Thoracic aorta (tissue), 2 donors: ENCODE measurements around the gene RNPEP. TPM values are rescaled to one million over a fixed set of nuclear protein-coding genes. Genes with fewer than 3 reads are reported as not detected.

ENCODE experiments used
- ATAC-seq: fragments of 150-250 bp; one replicate; pipeline ENCODE4 v1.8.0; 2017; ENCODE audit warnings: low read depth; ENCODE audit not compliant: insufficient number of reproducible peaks, low FRiP score
- DNase-seq: peaks from one replicate; pipeline ENCODE4 v3.0.0-alpha.2; 2020; ENCODE audit warnings: low spot score
- H3K27ac ChIP-seq, 2 donors: fragments of 200-600 bp; sonication (generic); 1 replicate in 1 of 2; 2 replicates in 1 of 2; pipeline ENCODE4 v1.5.1; 2016; ENCODE audit warnings: mild to moderate bottlenecking in 2 of 2, moderate library complexity in 2 of 2
- H3K27me3 ChIP-seq: fragments of 200-600 bp; sonication (generic); replicated peaks from 2 replicates; pipeline ENCODE4 v1.6.0; 2016; ENCODE audit warnings: mild to moderate bottlenecking; ENCODE audit not compliant: insufficient read depth
- H3K36me3 ChIP-seq: fragments of 200-600 bp; sonication (generic); one replicate; pipeline ENCODE4 v1.5.1; 2016
- H3K4me1 ChIP-seq, 2 donors: fragments of 200-600 bp; sonication (generic); 1 replicate in 1 of 2; 2 replicates in 1 of 2; pipeline versions ENCODE4 v1.5.1 to v1.6.0; 2016; ENCODE audit warnings: low read depth in 2 of 2, mild to moderate bottlenecking in 1 of 2; ENCODE audit not compliant: control insufficient read depth in 1 of 2
- H3K4me3 ChIP-seq: fragments of 200-600 bp; sonication (generic); 2 replicates; pipeline ENCODE4 v1.5.1; 2016; ENCODE audit warnings: mild to moderate bottlenecking
- H3K9me3 ChIP-seq: fragments of 200-600 bp; sonication (generic); 2 replicates; pipeline ENCODE4 v1.5.1; 2016
- total RNA-seq, 2 donors: library from RNA; depleted of rRNA; stranded (reverse); fragments of >200 nt; gene quantifications; one replicate each; pipeline versions ENCODE4 v1.1.0 to v1.2.3, GENCODE V29; 2016
- TF ChIP-seq, protein P1 (sequence below): fragments of 200-600 bp; sonication (generic); IDR thresholded peaks from one replicate; pipeline ENCODE4 v1.5.1; 2019; ENCODE audit warnings: antibody characterized with exemption

RNPEP gene
- total RNA-seq, 2 donors from 2014 or later = 46.3 to 58.2 TPM

DNA sequence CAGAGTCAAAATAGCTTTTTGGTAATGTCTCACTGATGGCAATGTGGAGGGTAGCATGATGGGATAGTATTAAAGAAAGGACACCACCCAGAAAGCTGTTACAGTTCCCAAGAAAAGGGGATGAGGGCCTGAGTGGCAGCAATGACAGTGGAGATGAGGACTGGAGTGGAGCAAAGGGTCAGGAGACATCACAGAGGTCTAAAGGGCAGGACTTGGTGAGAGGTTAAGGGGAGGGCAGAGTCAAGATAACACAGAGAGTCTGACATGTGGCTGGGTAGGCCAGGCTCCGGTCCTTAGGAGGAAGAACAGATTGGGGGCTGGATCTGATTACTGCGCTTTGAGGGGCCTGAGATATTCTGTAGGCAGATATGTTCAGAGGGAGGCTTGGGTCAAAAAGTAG lies 47.3 kb downstream of the RNPEP start:
- no peak overlapping the region for H3K27ac ChIP-seq
- no peak overlapping the region for H3K4me3 ChIP-seq
- DNase-seq = no peak
- no peaks in the 10 kb centered on the region for H3K36me3 ChIP-seq
- ATAC-seq = no peak
- H3K27me3 ChIP-seq = no peaks in the 10 kb centered on the region
- H3K4me1 ChIP-seq = peaks cover 3 to 5% of the 10 kb centered on the region in 2 donors
- TF ChIP-seq, protein P1, sequence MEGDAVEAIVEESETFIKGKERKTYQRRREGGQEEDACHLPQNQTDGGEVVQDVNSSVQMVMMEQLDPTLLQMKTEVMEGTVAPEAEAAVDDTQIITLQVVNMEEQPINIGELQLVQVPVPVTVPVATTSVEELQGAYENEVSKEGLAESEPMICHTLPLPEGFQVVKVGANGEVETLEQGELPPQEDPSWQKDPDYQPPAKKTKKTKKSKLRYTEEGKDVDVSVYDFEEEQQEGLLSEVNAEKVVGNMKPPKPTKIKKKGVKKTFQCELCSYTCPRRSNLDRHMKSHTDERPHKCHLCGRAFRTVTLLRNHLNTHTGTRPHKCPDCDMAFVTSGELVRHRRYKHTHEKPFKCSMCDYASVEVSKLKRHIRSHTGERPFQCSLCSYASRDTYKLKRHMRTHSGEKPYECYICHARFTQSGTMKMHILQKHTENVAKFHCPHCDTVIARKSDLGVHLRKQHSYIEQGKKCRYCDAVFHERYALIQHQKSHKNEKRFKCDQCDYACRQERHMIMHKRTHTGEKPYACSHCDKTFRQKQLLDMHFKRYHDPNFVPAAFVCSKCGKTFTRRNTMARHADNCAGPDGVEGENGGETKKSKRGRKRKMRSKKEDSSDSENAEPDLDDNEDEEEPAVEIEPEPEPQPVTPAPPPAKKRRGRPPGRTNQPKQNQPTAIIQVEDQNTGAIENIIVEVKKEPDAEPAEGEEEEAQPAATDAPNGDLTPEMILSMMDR = no peak
- no peaks in the 10 kb centered on the region for H3K9me3 ChIP-seq

DNA sequence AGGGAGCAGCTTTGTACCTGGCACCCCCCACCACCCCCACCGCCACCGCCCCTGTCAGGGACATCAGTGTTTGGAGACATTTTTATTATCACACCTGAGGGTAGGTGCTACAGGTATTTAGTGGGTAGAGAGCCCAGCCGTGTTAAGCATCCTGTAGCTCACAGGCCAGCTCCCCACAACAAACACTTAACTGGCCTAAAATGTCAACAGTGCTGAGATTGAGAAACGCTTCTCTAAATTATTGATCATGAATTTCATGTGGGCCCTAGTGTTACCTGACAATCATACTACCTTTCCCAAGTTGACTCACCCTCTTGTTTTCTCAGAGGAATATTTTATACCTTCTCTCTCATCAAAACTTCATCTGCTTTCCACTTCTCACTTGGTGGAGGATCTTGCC lies 49.3 kb downstream of the RNPEP start:
- no peaks in the 10 kb centered on the region for H3K27me3 ChIP-seq
- no peaks in the 10 kb centered on the region for H3K9me3 ChIP-seq
- no peak overlapping the region for H3K27ac ChIP-seq
- peaks cover 11 to 19% of the 10 kb centered on the region in 2 donors for H3K4me1 ChIP-seq
- ATAC-seq (no peak), DNase-seq (no peak)
- H3K36me3 ChIP-seq = no peaks in the 10 kb centered on the region
- TF ChIP-seq, protein P1 = no peak
- H3K4me3 ChIP-seq = no peak overlapping the region

DNA sequence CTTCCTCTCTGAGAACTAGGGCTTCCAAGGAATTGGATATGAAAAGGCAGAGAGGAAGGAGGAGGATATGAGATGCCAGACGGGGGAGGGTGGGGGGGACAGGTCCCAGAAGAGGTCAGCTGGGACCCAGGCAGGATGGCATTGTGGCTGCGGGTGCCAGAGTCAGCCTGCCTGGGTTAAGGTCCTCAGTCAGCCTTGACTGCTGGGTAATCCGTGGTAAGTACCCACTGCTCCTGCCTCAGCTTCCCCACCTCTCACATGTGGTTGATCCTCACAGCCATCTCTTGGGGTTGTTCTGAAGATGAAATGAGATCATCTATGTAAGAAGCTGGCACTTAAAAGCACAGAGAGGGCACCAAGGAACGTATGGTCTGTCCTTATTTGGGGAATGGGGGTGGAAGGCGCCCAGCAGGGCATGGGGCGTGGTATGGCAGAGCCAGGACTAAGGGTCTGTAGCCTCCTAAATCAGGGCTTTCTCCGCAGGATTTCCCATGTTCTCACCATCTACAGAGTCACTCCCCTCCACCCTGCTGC lies 51.8 kb downstream of the RNPEP start:
- TF ChIP-seq, protein P1 = no peak
- Histone ChIP-seq H3K4me3 (peak overlapping the region; percentile 32), H3K9me3 (no peaks in the 10 kb centered on the region), H3K36me3 (no peaks in the 10 kb centered on the region), H3K27ac (peak overlapping the region; percentile 27 to 73), H3K27me3 (no peaks in the 10 kb centered on the region), H3K4me1 (peaks cover 11 to 19% of the 10 kb centered on the region in 2 donors)
- DNase-seq = no peak
- no peak for ATAC-seq

DNA sequence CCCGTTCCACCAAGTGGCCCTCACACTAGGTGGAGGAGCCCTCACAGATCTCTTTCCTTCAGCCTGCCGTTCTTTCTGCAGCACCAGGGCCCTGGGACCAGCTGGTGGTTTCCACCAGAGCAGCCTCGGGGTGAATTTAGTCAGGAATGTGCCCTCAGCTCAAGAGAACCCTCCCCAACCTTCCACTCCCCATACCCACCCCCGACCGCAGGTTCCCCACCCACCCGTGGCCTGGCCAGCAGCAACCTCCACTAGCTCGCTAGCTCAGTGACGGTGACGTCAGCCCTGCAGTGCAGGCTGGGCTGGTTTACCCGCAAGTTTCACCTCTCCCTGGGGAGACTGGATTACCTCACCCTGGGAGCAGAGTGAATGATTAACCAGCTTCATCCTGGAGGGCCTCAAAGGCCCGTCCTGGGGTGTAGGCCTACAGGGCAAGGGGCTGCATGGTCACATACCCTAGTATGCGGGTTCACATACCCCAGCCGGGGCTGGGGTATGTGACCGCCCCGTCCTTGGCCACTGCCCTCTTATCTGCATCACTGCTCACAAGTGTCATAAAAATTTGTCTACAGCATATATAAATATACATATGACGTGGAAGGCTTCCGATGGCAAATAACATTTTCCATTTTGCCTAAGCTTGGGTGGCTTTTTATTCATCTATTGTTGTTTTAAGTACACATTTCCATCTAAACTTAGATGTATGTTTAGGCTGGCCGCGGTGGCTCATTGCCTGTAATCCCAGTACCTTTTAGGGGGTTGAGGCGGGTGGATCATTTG lies 52.4 kb downstream of the RNPEP start:
- Histone ChIP-seq H3K9me3 (no peaks in the 10 kb centered on the region), H3K27me3 (no peaks in the 10 kb centered on the region), H3K36me3 (no peaks in the 10 kb centered on the region), H3K4me1 (peaks cover 11 to 19% of the 10 kb centered on the region in 2 donors), H3K27ac (peak overlapping the region; percentile 46 to 83), H3K4me3 (peak overlapping the region; percentile 32)
- DNase-seq (peak; percentile 75), ATAC-seq (peak; percentile 75)
- TF ChIP-seq, protein P1 = no peak

DNA sequence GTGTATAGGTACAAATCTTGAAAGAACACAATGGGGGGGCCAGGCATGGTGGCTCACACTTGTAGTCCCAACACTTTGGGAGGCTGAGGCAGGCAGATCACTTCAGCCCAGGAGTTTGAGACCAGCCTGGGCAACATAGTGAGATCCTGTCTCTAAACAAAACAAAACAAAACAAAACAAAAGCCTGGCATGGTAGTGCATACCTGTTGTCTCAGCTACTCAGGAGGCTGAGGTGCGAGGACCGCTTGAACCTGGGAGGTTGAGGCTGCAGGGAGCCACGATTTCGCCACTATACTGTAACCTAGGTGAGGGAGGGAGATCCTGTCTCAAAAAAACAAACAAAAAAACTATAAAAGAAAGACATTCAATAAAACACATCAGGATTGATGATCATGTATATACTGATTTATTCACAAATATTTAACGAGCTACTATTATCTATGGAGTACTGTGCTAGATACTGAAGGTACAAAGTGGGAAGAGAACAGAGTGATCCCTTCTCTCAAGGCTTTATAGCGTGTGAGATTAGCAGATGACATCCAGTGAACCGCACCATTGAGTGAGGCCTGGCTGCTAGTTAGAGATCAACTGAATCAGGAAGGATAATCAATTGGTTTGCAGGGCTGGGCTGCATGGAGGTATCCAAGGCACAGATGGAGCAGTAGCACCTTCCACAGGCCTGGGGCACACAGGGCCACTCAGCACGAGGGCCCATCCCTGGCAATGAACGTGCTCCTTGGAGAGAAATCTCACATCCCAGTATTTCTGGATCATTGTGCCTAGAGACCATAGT lies 54.3 kb downstream of the RNPEP start:
- H3K4me1 ChIP-seq = peaks cover 11 to 19% of the 10 kb centered on the region in 2 donors
- ATAC-seq (no peak), DNase-seq (no peak)
- H3K27me3 ChIP-seq = no peaks in the 10 kb centered on the region
- H3K36me3 ChIP-seq = no peaks in the 10 kb centered on the region
- no peak overlapping the region for H3K4me3 ChIP-seq
- H3K27ac ChIP-seq = no peak overlapping the region
- TF ChIP-seq, protein P1 = no peak
- no peaks in the 10 kb centered on the region for H3K9me3 ChIP-seq
